Measurements from ENCODE around the gene IFIT2.
"Not testable (repeated sequence)": the region's sequence is repeated elsewhere in the genome, so short reads cannot be mapped to it uniquely, and the experiment has no call there.

IFIT2 gene

GRCh38 chr10:89301721-89302445 lies at the start of gene IFIT2:
IFIT2 (plus strand) TSS chr10:89302046; CDS start chr10:89302124, 78 bp downstream.
- peak; percentile 56 for DNase-seq

GRCh38 chr10:89252225-89252585 lies 49.6 kb upstream of the IFIT2 start:
- DNase-seq = no peak

GRCh38 chr10:89255091-89255579 lies 46.7 kb upstream of the IFIT2 start:
- DNase-seq = not testable (repeated sequence)

- DNase-seq = no peak
Observed at GRCh38 chr10:89255793-89256192, 46.1 kb upstream of the IFIT2 start.

GRCh38 chr10:89256340-89256739 lies 45.5 kb upstream of the IFIT2 start:
- no peak for DNase-seq

- no peak for DNase-seq
Observed at GRCh38 chr10:89256962-89257361, 44.9 kb upstream of the IFIT2 start.

- DNase-seq = no peak
Observed at GRCh38 chr10:89257581-89257980, 44.3 kb upstream of the IFIT2 start.

GRCh38 chr10:89258881-89259280 lies 43.0 kb upstream of the IFIT2 start:
- DNase-seq = no peak

- DNase-seq = no peak
Observed at GRCh38 chr10:89262086-89263051, 39.5 kb upstream of the IFIT2 start.

GRCh38 chr10:89263091-89263490 lies 38.8 kb upstream of the IFIT2 start:
- no peak for DNase-seq

- DNase-seq = no peak
Observed at GRCh38 chr10:89263531-89263930, 38.3 kb upstream of the IFIT2 start.

- DNase-seq = no peak
Observed at GRCh38 chr10:89266721-89267453, 35.0 kb upstream of the IFIT2 start.

- DNase-seq = no peak
Observed at GRCh38 chr10:89269433-89270152, 32.3 kb upstream of the IFIT2 start.

- no peak for DNase-seq
Observed at GRCh38 chr10:89270153-89270483, 31.7 kb upstream of the IFIT2 start.

- no peak for DNase-seq
Observed at GRCh38 chr10:89271532-89271931, 30.3 kb upstream of the IFIT2 start.

- no peak for DNase-seq
Observed at GRCh38 chr10:89273680-89274079, 28.2 kb upstream of the IFIT2 start.

- no peak for DNase-seq
Observed at GRCh38 chr10:89274928-89275327, 26.9 kb upstream of the IFIT2 start.

GRCh38 chr10:89275383-89275782 lies 26.5 kb upstream of the IFIT2 start:
- DNase-seq = no peak

GRCh38 chr10:89278034-89278535 lies 23.8 kb upstream of the IFIT2 start:
- DNase-seq = peak; percentile 89

GRCh38 chr10:89278900-89279392 lies 22.9 kb upstream of the IFIT2 start:
- no peak for DNase-seq

- no peak for DNase-seq
Observed at GRCh38 chr10:89279421-89279869, 22.4 kb upstream of the IFIT2 start.

- DNase-seq = no peak
Observed at GRCh38 chr10:89280508-89280907, 21.3 kb upstream of the IFIT2 start.
